ENCODE measurements around the gene ARMH2.

The ARMH2 gene

GRCh38 chr6:24798740-24799540 lies at the start of gene ARMH2:
Gene ARMH2, minus strand, starts transcription at chr6:24798917. Its CDS starts 60 bp downstream, at chr6:24798857.
- H3K27ac ChIP-seq: no peak within 1 kb of the TSS
- no peak for TF ChIP-seq CTCF (IDR thresholded peaks at IDR 0.05)
- DNase-seq (ENCODE audit: low spot score): no peak
- no peak within 1 kb of the TSS for H3K4me3 ChIP-seq

GRCh38 chr6:24848461-24848860 lies 49.7 kb upstream of the ARMH2 start:
- Histone ChIP-seq H3K4me3 (no peak overlapping the region), H3K27ac (no peak overlapping the region)
- DNase-seq (ENCODE audit: low spot score): no peak
- no peak for TF ChIP-seq CTCF (IDR thresholded peaks at IDR 0.05)

- DNase-seq (ENCODE audit: low spot score): no peak
- H3K4me3 ChIP-seq: no peak overlapping the region
- H3K27ac ChIP-seq: no peak overlapping the region
- no peak for TF ChIP-seq CTCF (IDR thresholded peaks at IDR 0.05)
Measured at GRCh38 chr6:24847402-24847801, 48.7 kb upstream of the ARMH2 start.

- TF ChIP-seq CTCF (IDR thresholded peaks at IDR 0.05): no peak
- H3K4me3 ChIP-seq: no peak overlapping the region
- no peak overlapping the region for H3K27ac ChIP-seq
- DNase-seq (ENCODE audit: low spot score): no peak
Measured at GRCh38 chr6:24845578-24845977, 46.9 kb upstream of the ARMH2 start.

- no peak for TF ChIP-seq CTCF (IDR thresholded peaks at IDR 0.05)
- Histone ChIP-seq H3K4me3 (no peak overlapping the region), H3K27ac (no peak overlapping the region)
- DNase-seq (ENCODE audit: low spot score): no peak
Measured at GRCh38 chr6:24844903-24845302, 46.2 kb upstream of the ARMH2 start.

- no peak for DNase-seq (ENCODE audit: low spot score)
- Histone ChIP-seq H3K27ac (no peak overlapping the region), H3K4me3 (no peak overlapping the region)
- TF ChIP-seq CTCF (IDR thresholded peaks at IDR 0.05): no peak
Measured at GRCh38 chr6:24844061-24844460, 45.3 kb upstream of the ARMH2 start.

GRCh38 chr6:24840187-24840586 lies 41.5 kb upstream of the ARMH2 start:
- TF ChIP-seq CTCF (IDR thresholded peaks at IDR 0.05): no peak
- Histone ChIP-seq H3K4me3 (no peak overlapping the region), H3K27ac (no peak overlapping the region)
- DNase-seq (ENCODE audit: low spot score): no peak
